GM19025 (cell line): Measurements from ENCODE around the gene SECISBP2.
"Not testable (repeated sequence)": the region's sequence is repeated elsewhere in the genome, so short reads cannot be mapped to it uniquely, and the experiment has no call there.

Experiments used
- ATAC-seq: cut with Tn5 transposase; IDR thresholded peaks from one replicate; pipeline ENCODE4 v1.9.1; 2021; ENCODE audit warnings: mild to moderate bottlenecking, low read depth, moderate library complexity; ENCODE audit not compliant: unreplicated experiment

The SECISBP2 gene

GRCh38 chr9:89309608-89310474 lies 8.5 kb upstream of the SECISBP2 start:
- no peak for ATAC-seq

GRCh38 chr9:89310475-89311345 lies 7.6 kb upstream of the SECISBP2 start, which contains the start of gene CKS2:
TSS of gene CKS2 (plus strand) at chr9:89311195. CDS start at chr9:89311293, 98 bp downstream.
- peak; percentile 90 for ATAC-seq

- ATAC-seq, result no peak
Measured at GRCh38 chr9:89311346-89312221, 6.7 kb upstream of the SECISBP2 start.

- ATAC-seq, result no peak
Measured at GRCh38 chr9:89312222-89312571, 6.1 kb upstream of the SECISBP2 start.

- no peak for ATAC-seq
Measured at GRCh38 chr9:89313842-89314241, 4.5 kb upstream of the SECISBP2 start.

- no peak for ATAC-seq
Measured at GRCh38 chr9:89314955-89315354, 3.3 kb upstream of the SECISBP2 start.

- ATAC-seq, result no peak
Measured at GRCh38 chr9:89315482-89315881, 2.8 kb upstream of the SECISBP2 start.

GRCh38 chr9:89317282-89317681 lies 1.0 kb upstream of the SECISBP2 start:
- no peak for ATAC-seq

GRCh38 chr9:89319015-89319905 lies 960 bp downstream of the SECISBP2 start:
- no peak for ATAC-seq

- no peak for ATAC-seq
Measured at GRCh38 chr9:89323390-89323789, 5.1 kb downstream of the SECISBP2 start.

GRCh38 chr9:89325733-89326132 lies 7.4 kb downstream of the SECISBP2 start:
- no peak for ATAC-seq

GRCh38 chr9:89328064-89328463 lies 9.8 kb downstream of the SECISBP2 start:
- no peak for ATAC-seq

GRCh38 chr9:89329917-89330316 lies 11.6 kb downstream of the SECISBP2 start:
- ATAC-seq, result no peak

GRCh38 chr9:89330513-89330912 lies 12.2 kb downstream of the SECISBP2 start:
- ATAC-seq, result no peak

GRCh38 chr9:89339807-89340206 lies 21.5 kb downstream of the SECISBP2 start:
- ATAC-seq, result no peak

GRCh38 chr9:89340332-89340731 lies 22.0 kb downstream of the SECISBP2 start:
- ATAC-seq, result peak; percentile 85

- no peak for ATAC-seq
Measured at GRCh38 chr9:89342213-89342612, 23.9 kb downstream of the SECISBP2 start.

GRCh38 chr9:89342948-89343347 lies 24.6 kb downstream of the SECISBP2 start:
- ATAC-seq, result no peak

- ATAC-seq, result not testable (repeated sequence)
Measured at GRCh38 chr9:89343812-89344211, 25.5 kb downstream of the SECISBP2 start.
